Measurements from ENCODE around the gene RASGRF1. TPM values are rescaled to one million over a fixed set of nuclear protein-coding genes. Genes with fewer than 3 reads are reported as not detected.

RASGRF1 gene
- total RNA-seq, 1 experiment from 2014 or later, result 0.70 TPM

DNA sequence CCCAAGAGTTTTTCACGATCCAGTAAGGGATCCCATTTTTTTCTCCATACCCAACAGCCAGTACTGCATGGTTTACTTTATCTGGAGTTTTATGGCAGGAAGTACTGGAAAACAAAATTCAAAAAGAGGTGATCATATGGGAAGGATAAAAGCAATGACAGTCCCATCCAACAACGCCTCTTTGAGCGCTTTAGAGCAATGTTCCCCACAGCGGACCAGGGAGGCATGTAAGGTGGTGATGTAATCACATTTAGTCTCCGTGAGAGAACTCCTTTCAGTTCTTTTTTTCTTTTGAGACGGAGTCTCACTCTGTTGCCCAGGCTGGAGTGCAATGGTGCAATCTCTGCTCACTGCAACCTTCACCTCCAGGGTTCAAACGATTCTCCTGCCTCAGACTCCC is 167.6 kb downstream of the RASGRF1 start:
- Mint-ChIP-seq H3K36me3 (ENCODE audit: insufficient read depth, unreplicated experiment) (peaks cover 64% of the 10 kb centered on the region), H3K4me1 (ENCODE audit: insufficient read depth, unreplicated experiment) (peaks cover 5% of the 10 kb centered on the region), H3K27ac (ENCODE audit: low read depth, unreplicated experiment) (no peak overlapping the region), H3K4me3 (ENCODE audit: unreplicated experiment) (no peak overlapping the region), H3K9me3 (ENCODE audit: unreplicated experiment) (no peaks in the 10 kb centered on the region), H3K27me3 (ENCODE audit: insufficient read depth, unreplicated experiment) (no peaks in the 10 kb centered on the region)
- DNase-seq (ENCODE audit: unreplicated experiment), result no peak
- CTCF ChIA-PET, result interaction anchor here (0.6 to 1.7 kb wide), 4 partner anchors 13 to 764 kb away, joined by 3 to 5 read pairs (median 4); no protein-coding TSS in a partner anchor
- intact Hi-C loops (cut with micrococcal nuclease), result no loop called here
- POLR2A ChIA-PET, result no interaction called here
- no TSS peak for BruUV-seq (replicated peaks)
- no peak for TF ChIP-seq CTCF (IDR thresholded peaks at IDR 0.05; ENCODE audit: unreplicated experiment)

- Mint-ChIP-seq H3K4me3 (ENCODE audit: unreplicated experiment) (no peak overlapping the region), H3K27ac (ENCODE audit: low read depth, unreplicated experiment) (no peak overlapping the region), H3K9me3 (ENCODE audit: unreplicated experiment) (no peaks in the 10 kb centered on the region), H3K27me3 (ENCODE audit: insufficient read depth, unreplicated experiment) (no peaks in the 10 kb centered on the region), H3K4me1 (ENCODE audit: insufficient read depth, unreplicated experiment) (peaks cover 5% of the 10 kb centered on the region), H3K36me3 (ENCODE audit: insufficient read depth, unreplicated experiment) (peaks cover 64% of the 10 kb centered on the region)
- intact Hi-C loops (cut with micrococcal nuclease), result no loop called here
- CTCF ChIA-PET, result interaction anchor here (0.6 to 1.7 kb wide), 7 partner anchors 10 to 1087 kb away, joined by 3 to 7 read pairs (median 4); no protein-coding TSS in a partner anchor
- no peak for TF ChIP-seq CTCF (IDR thresholded peaks at IDR 0.05; ENCODE audit: unreplicated experiment)
- POLR2A ChIA-PET, result no interaction called here
- no peak for DNase-seq (ENCODE audit: unreplicated experiment)
- no TSS peak for BruUV-seq (replicated peaks)
Observed at GRCh38 chr15:78922527-78922926, 168.1 kb downstream of the RASGRF1 start.

- ChIA-PET POLR2A (no interaction called here), CTCF (interaction anchor here (0.6 to 1.5 kb wide), 8 partner anchors 10 to 1086 kb away, joined by 3 to 7 read pairs (median 4); no protein-coding TSS in a partner anchor)
- BruUV-seq (replicated peaks), result no TSS peak
- no peaks in the 10 kb centered on the region for H3K27me3 Mint-ChIP-seq (ENCODE audit: insufficient read depth, unreplicated experiment)
- no peak overlapping the region for H3K27ac Mint-ChIP-seq (ENCODE audit: low read depth, unreplicated experiment)
- intact Hi-C loops (cut with micrococcal nuclease), result no loop called here
- TF ChIP-seq CTCF (IDR thresholded peaks at IDR 0.05; ENCODE audit: unreplicated experiment), result no peak
- peaks cover 65% of the 10 kb centered on the region for H3K36me3 Mint-ChIP-seq (ENCODE audit: insufficient read depth, unreplicated experiment)
- H3K4me3 Mint-ChIP-seq (ENCODE audit: unreplicated experiment), result no peak overlapping the region
- peaks cover 4% of the 10 kb centered on the region for H3K4me1 Mint-ChIP-seq (ENCODE audit: insufficient read depth, unreplicated experiment)
- no peak for DNase-seq (ENCODE audit: unreplicated experiment)
- H3K9me3 Mint-ChIP-seq (ENCODE audit: unreplicated experiment), result no peaks in the 10 kb centered on the region
Observed at GRCh38 chr15:78921940-78922339, 168.6 kb downstream of the RASGRF1 start.

DNA sequence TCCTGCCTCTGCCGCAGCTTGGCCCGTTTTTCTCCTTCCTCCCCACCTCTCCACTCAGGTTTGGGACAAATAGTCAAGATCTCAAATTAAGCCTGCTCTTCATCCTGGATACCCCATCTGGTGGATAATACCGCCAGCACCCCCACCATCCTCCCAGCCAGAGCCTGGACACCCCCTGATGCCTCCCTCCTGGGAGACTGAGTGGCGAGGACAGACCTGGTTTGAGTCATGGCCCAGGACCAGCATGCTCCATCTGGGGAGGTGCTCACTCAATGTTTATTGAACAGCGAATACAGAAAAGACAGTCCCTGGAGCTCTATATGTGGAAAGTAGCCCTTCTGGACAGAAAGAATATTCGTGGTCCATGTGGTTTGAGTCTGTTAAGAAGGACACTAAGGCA is 169.1 kb downstream of the RASGRF1 start:
- Mint-ChIP-seq H3K4me1 (ENCODE audit: insufficient read depth, unreplicated experiment) (no peaks in the 10 kb centered on the region), H3K4me3 (ENCODE audit: unreplicated experiment) (no peak overlapping the region), H3K36me3 (ENCODE audit: insufficient read depth, unreplicated experiment) (peaks cover 69% of the 10 kb centered on the region), H3K27me3 (ENCODE audit: insufficient read depth, unreplicated experiment) (no peaks in the 10 kb centered on the region), H3K9me3 (ENCODE audit: unreplicated experiment) (no peaks in the 10 kb centered on the region), H3K27ac (ENCODE audit: low read depth, unreplicated experiment) (no peak overlapping the region)
- ChIA-PET POLR2A (no interaction called here), CTCF (interaction anchor here (0.5 to 1.5 kb wide), 7 partner anchors 9 to 459 kb away, joined by 3 to 7 read pairs (median 3); no protein-coding TSS in a partner anchor)
- intact Hi-C loops (cut with micrococcal nuclease), result no loop called here
- DNase-seq (ENCODE audit: unreplicated experiment), result no peak
- no peak for TF ChIP-seq CTCF (IDR thresholded peaks at IDR 0.05; ENCODE audit: unreplicated experiment)
- no TSS peak for BruUV-seq (replicated peaks)
